Embryonic facial prominence (tissue), 1 donor: ENCODE data around the gene RPL3.

Source experiments
- DNase-seq: peaks from one replicate; pipeline ENCODE4 v3.0.0-alpha.2; 2016; ENCODE audit errors: extremely low spot score

Gene RPL3

GRCh38 chr22:39263626-39264348, 55.6 kb downstream of the RPL3 start:
- DNase-seq, result no peak
